ENCODE data around the gene SEMA3A.

The SEMA3A gene

DNA sequence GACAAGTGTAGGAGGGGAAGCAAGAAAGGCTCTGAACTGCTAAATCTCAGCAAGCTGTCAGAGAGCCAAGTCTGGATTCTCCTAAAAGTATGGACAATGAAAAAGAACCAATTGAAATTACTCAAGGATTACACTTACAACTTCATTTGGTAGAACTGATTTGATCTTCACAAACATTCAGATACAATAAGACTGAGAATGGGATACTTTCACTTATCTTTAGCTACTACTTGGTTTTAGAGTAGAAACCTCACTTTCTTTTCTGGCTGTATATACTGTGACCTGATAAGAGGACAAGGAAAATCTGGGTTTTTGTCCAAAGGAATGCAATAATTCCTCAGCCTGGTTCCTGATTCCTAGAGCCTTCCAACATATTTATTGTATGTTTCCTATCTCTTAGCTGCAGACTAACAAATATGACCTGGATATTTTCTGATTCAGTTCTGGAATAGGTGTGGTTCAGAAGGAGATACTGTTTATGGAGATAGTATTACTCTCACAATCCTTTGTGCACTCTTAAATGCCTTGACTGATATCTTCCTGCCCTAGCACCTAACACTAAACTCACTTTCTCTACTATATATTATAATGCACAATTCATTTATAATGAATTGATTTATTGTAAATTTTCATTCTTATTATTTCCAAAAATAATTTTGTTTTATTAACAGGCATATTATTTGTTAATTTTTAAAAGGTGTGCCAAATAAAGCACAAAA lies 7.3 kb downstream of the SEMA3A start:
- Histone ChIP-seq H3K4me1 (ENCODE audit: control insufficient read depth, insufficient read depth, low read length) (peaks cover 5% of the 10 kb centered on the region), H3K27me3 (ENCODE audit: control insufficient read depth, insufficient read depth, low read length, poor library complexity, severe bottlenecking) (no peaks in the 10 kb centered on the region), H3K27ac (ENCODE audit: insufficient read depth, low read depth, low read length, poor library complexity, severe bottlenecking) (no peak overlapping the region), H3K4me3 (ENCODE audit: insufficient read depth, low read depth, low read length) (no peak overlapping the region), H3K36me3 (ENCODE audit: control insufficient read depth, insufficient read depth, low read length) (no peaks in the 10 kb centered on the region), H3K9me3 (ENCODE audit: control insufficient read depth, low read length) (no peaks in the 10 kb centered on the region)

DNA sequence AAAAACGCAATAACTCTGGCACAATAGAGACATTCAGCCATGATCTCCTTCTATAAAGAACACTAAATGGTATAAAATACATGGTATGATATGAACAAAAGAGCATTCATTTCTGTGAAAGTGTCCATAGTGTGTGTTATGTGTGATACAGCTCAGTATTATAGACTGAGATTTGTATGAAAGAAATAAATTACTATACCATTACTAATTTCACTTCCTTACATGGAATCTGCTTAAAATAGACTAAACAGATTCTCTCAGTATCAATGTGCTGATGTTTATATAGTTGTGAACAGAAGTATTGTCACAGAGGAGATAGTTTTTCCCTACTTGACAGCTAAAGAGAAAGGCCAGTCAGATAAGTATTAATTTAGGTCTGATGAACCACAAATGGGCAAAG lies 10.8 kb downstream of the SEMA3A start:
- Histone ChIP-seq H3K27me3 (ENCODE audit: control insufficient read depth, insufficient read depth, low read length, poor library complexity, severe bottlenecking) (no peaks in the 10 kb centered on the region), H3K27ac (ENCODE audit: insufficient read depth, low read depth, low read length, poor library complexity, severe bottlenecking) (no peak overlapping the region), H3K4me1 (ENCODE audit: control insufficient read depth, insufficient read depth, low read length) (peaks cover 5% of the 10 kb centered on the region), H3K36me3 (ENCODE audit: control insufficient read depth, insufficient read depth, low read length) (no peaks in the 10 kb centered on the region), H3K4me3 (ENCODE audit: insufficient read depth, low read depth, low read length) (no peak overlapping the region), H3K9me3 (ENCODE audit: control insufficient read depth, low read length) (no peaks in the 10 kb centered on the region)
- no CpG with 5 or more reads among the region's 1 CpG for WGBS, 2 experiments

DNA sequence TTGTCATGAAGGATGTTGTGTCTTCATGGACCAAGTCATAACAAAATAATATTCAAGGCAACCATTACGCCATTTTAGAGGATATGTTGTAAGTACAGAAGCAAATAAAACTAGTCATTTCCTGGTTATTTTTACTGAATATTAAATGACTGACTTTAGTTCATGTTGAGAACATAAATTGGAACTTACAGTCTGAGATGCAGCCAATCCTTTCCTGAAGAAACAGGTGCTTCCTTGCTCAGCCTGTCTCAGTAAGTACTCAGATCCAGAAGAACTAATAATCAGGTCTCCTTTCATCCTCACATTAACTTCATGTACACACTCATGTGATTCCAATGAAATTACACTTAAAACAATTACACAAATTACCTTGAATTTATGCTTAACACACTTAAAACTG lies 12.3 kb downstream of the SEMA3A start:
- Histone ChIP-seq H3K4me1 (ENCODE audit: control insufficient read depth, insufficient read depth, low read length) (no peaks in the 10 kb centered on the region), H3K9me3 (ENCODE audit: control insufficient read depth, low read length) (no peaks in the 10 kb centered on the region), H3K36me3 (ENCODE audit: control insufficient read depth, insufficient read depth, low read length) (no peaks in the 10 kb centered on the region), H3K27me3 (ENCODE audit: control insufficient read depth, insufficient read depth, low read length, poor library complexity, severe bottlenecking) (no peaks in the 10 kb centered on the region), H3K4me3 (ENCODE audit: insufficient read depth, low read depth, low read length) (no peak overlapping the region), H3K27ac (ENCODE audit: insufficient read depth, low read depth, low read length, poor library complexity, severe bottlenecking) (no peak overlapping the region)
- 100% methylated on average over 1 of the region's 1 CpG; no CpG with 5 or more reads in 1 of the 2 experiments for WGBS, 2 experiments

GRCh38 chr7:84181628-84182027 lies 13.0 kb downstream of the SEMA3A start:
- WGBS, 2 experiments, result 80 to 93% methylated on average over 1 of the region's 2 CpGs
- no peaks in the 10 kb centered on the region for H3K36me3 ChIP-seq (ENCODE audit: control insufficient read depth, insufficient read depth, low read length)
- no peaks in the 10 kb centered on the region for H3K4me1 ChIP-seq (ENCODE audit: control insufficient read depth, insufficient read depth, low read length)
- no peak overlapping the region for H3K4me3 ChIP-seq (ENCODE audit: insufficient read depth, low read depth, low read length)
- no peaks in the 10 kb centered on the region for H3K27me3 ChIP-seq (ENCODE audit: control insufficient read depth, insufficient read depth, low read length, poor library complexity, severe bottlenecking)
- no peak overlapping the region for H3K27ac ChIP-seq (ENCODE audit: insufficient read depth, low read depth, low read length, poor library complexity, severe bottlenecking)
- no peaks in the 10 kb centered on the region for H3K9me3 ChIP-seq (ENCODE audit: control insufficient read depth, low read length)

DNA sequence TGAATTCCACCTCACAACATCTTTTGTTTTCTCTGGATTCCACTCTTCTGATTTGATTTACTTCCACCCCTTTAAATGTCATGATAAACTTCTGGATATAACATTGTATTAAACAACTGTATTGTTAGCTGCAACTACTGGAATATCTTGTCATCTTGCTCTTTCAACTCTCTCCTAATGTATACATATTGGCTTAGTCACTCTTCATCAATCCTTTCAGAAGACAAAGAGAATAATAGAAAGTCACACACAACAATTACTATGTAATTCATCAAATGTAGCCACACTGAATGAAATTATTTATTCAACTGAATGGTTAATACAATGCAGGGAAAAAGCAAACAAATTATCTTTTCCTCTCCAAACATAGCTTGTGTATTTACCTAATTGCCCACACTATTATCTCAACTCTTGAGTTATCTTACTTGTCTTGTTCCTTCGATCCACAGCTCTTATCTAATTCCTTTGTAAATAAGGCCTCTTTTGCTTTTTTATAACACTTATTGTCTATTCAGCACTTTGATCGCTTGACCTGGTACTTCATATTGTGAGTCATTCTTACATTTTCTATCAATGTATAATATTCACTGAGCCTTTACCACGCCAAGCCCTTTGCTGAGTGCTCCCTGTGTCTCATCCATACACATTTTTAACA lies 16.7 kb downstream of the SEMA3A start:
- Histone ChIP-seq H3K36me3 (ENCODE audit: control insufficient read depth, insufficient read depth, low read length) (peaks cover 6% of the 10 kb centered on the region), H3K27me3 (ENCODE audit: control insufficient read depth, insufficient read depth, low read length, poor library complexity, severe bottlenecking) (no peaks in the 10 kb centered on the region), H3K4me3 (ENCODE audit: insufficient read depth, low read depth, low read length) (no peak overlapping the region), H3K27ac (ENCODE audit: insufficient read depth, low read depth, low read length, poor library complexity, severe bottlenecking) (no peak overlapping the region), H3K9me3 (ENCODE audit: control insufficient read depth, low read length) (no peaks in the 10 kb centered on the region), H3K4me1 (ENCODE audit: control insufficient read depth, insufficient read depth, low read length) (no peaks in the 10 kb centered on the region)
- 75 to 81% methylated on average over 3 of the region's 3 CpGs for WGBS, 2 experiments

DNA sequence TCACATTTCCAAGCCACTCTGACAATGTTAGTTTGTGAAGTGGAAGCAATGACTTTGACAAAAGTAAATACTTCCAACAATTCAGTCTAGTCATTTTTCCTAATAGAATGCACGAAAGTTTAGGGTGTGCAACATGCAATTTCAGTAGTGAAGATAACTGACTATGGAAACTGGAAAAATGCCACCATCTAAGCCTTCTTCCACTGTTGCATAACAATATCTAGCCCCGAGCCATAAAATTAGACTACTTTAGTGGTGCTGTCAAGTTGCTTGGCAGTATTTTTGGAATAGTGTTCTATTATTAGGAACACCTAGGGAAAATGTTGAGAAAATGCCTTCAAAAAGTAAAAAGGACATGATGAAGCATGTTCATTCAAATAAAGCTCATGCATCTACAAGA lies 17.9 kb downstream of the SEMA3A start:
- H3K27me3 ChIP-seq (ENCODE audit: control insufficient read depth, insufficient read depth, low read length, poor library complexity, severe bottlenecking), result no peaks in the 10 kb centered on the region
- H3K9me3 ChIP-seq (ENCODE audit: control insufficient read depth, low read length), result no peaks in the 10 kb centered on the region
- WGBS, 2 experiments, result 93 to 100% methylated on average over 1 to 2 of the region's 2 CpGs
- H3K4me3 ChIP-seq (ENCODE audit: insufficient read depth, low read depth, low read length), result no peak overlapping the region
- H3K27ac ChIP-seq (ENCODE audit: insufficient read depth, low read depth, low read length, poor library complexity, severe bottlenecking), result no peak overlapping the region
- peaks cover 6% of the 10 kb centered on the region for H3K36me3 ChIP-seq (ENCODE audit: control insufficient read depth, insufficient read depth, low read length)
- H3K4me1 ChIP-seq (ENCODE audit: control insufficient read depth, insufficient read depth, low read length), result no peaks in the 10 kb centered on the region

DNA sequence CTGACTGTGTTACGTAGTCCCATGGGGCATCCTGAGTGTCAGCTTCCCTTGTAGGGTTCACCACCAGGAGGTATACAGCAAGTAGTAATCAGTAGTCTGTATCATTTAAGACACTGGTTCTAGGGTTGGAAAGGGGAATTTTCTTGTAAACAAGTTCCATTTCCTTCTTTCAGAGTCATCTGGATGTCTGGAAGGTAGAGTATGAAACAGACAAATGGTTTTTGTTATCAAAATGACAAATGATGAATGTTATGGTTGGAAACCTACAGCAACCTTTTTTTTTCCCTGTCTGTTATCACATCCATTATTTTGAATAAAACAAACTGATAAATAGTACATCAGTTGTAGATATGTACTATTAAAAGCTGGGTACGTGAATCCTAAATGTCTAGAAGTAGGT lies 19.1 kb downstream of the SEMA3A start:
- peaks cover 6% of the 10 kb centered on the region for H3K36me3 ChIP-seq (ENCODE audit: control insufficient read depth, insufficient read depth, low read length)
- no peaks in the 10 kb centered on the region for H3K4me1 ChIP-seq (ENCODE audit: control insufficient read depth, insufficient read depth, low read length)
- 93 to 95% methylated on average over 2 of the region's 2 CpGs for WGBS, 2 experiments
- H3K4me3 ChIP-seq (ENCODE audit: insufficient read depth, low read depth, low read length), result no peak overlapping the region
- H3K27ac ChIP-seq (ENCODE audit: insufficient read depth, low read depth, low read length, poor library complexity, severe bottlenecking), result no peak overlapping the region
- no peaks in the 10 kb centered on the region for H3K9me3 ChIP-seq (ENCODE audit: control insufficient read depth, low read length)
- H3K27me3 ChIP-seq (ENCODE audit: control insufficient read depth, insufficient read depth, low read length, poor library complexity, severe bottlenecking), result no peaks in the 10 kb centered on the region

- Histone ChIP-seq H3K4me1 (ENCODE audit: control insufficient read depth, insufficient read depth, low read length) (no peaks in the 10 kb centered on the region), H3K36me3 (ENCODE audit: control insufficient read depth, insufficient read depth, low read length) (peaks cover 3% of the 10 kb centered on the region), H3K27me3 (ENCODE audit: control insufficient read depth, insufficient read depth, low read length, poor library complexity, severe bottlenecking) (no peaks in the 10 kb centered on the region), H3K27ac (ENCODE audit: insufficient read depth, low read depth, low read length, poor library complexity, severe bottlenecking) (no peak overlapping the region), H3K9me3 (ENCODE audit: control insufficient read depth, low read length) (no peaks in the 10 kb centered on the region), H3K4me3 (ENCODE audit: insufficient read depth, low read depth, low read length) (no peak overlapping the region)
- 80 to 85% methylated on average over 2 of the region's 2 CpGs for WGBS, 2 experiments
These were observed 23.9 kb downstream of the SEMA3A start for GRCh38 chr7:84170646-84171045.

- H3K36me3 ChIP-seq (ENCODE audit: control insufficient read depth, insufficient read depth, low read length), result no peaks in the 10 kb centered on the region
- no peak overlapping the region for H3K27ac ChIP-seq (ENCODE audit: insufficient read depth, low read depth, low read length, poor library complexity, severe bottlenecking)
- 90 to 97% methylated on average over 1 of the region's 1 CpG for WGBS, 2 experiments
- no peak overlapping the region for H3K4me3 ChIP-seq (ENCODE audit: insufficient read depth, low read depth, low read length)
- peaks cover 4% of the 10 kb centered on the region for H3K4me1 ChIP-seq (ENCODE audit: control insufficient read depth, insufficient read depth, low read length)
- no peaks in the 10 kb centered on the region for H3K9me3 ChIP-seq (ENCODE audit: control insufficient read depth, low read length)
- H3K27me3 ChIP-seq (ENCODE audit: control insufficient read depth, insufficient read depth, low read length, poor library complexity, severe bottlenecking), result no peaks in the 10 kb centered on the region
These were observed 32.0 kb downstream of the SEMA3A start for GRCh38 chr7:84162584-84162983.

DNA sequence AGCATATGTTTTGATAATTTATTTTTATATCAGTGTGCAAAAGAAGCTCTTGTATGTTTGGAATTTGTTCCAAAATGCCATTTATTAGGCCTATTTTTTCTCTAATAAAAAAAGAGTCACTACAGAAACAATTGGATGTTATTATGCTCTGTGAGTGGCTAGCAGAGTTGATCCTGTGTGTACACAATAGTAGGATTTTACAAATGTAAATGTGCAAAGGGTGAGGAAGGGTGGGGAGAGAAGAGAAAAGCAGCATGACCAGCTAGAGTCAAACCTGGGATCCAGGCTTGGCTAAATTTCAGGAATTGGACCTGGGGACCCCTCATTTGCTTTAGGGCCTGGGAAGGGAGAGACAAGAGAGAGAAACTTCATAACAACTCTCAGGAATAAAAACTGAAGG lies 32.5 kb downstream of the SEMA3A start:
- Histone ChIP-seq H3K27me3 (ENCODE audit: control insufficient read depth, insufficient read depth, low read length, poor library complexity, severe bottlenecking) (no peaks in the 10 kb centered on the region), H3K4me1 (ENCODE audit: control insufficient read depth, insufficient read depth, low read length) (peaks cover 4% of the 10 kb centered on the region), H3K4me3 (ENCODE audit: insufficient read depth, low read depth, low read length) (no peak overlapping the region), H3K27ac (ENCODE audit: insufficient read depth, low read depth, low read length, poor library complexity, severe bottlenecking) (no peak overlapping the region), H3K36me3 (ENCODE audit: control insufficient read depth, insufficient read depth, low read length) (no peaks in the 10 kb centered on the region), H3K9me3 (ENCODE audit: control insufficient read depth, low read length) (no peaks in the 10 kb centered on the region)
